Measurements from ENCODE around the gene USP38. TPM values are rescaled to one million over a fixed set of nuclear protein-coding genes. Genes with fewer than 3 reads are reported as not detected.
A peak's percentile ranks its signal among the peaks of the same experiment; 100 is the strongest.
"Not testable (repeated sequence)": the region's sequence is repeated elsewhere in the genome, so short reads cannot be mapped to it uniquely, and the experiment has no call there.

USP38 gene
- total RNA-seq, result 27.6 TPM

- peak; percentile 93 for DNase-seq
Observed at GRCh38 chr4:143184503-143185252, at the start of gene USP38. Gene USP38 (plus strand): TSS chr4:143184917. CDS start chr4:143185451, 534 bp downstream.

GRCh38 chr4:143135358-143135757 is 49.4 kb upstream of the USP38 start:
- no peak for DNase-seq

DNA sequence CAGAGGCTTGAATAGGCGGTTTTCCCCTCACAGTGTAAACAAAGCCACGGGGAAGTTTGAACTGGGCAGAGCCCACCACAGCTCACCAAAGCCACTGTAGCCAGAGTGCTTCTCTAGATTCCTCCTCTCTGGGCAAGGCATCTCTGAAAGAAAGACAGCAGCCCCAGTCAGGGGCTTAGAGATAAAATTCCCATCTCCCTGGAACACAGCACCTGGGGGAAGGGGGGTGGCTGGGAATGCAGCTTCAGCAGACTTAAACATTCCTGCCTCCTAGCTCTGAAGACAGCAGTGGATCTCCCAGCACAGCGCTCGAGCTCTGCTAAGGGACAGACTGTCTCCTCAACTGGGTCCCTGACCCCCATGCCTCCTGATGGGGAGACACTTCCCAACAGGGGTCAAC is 44.0 kb upstream of the USP38 start:
- no peak for DNase-seq

DNA sequence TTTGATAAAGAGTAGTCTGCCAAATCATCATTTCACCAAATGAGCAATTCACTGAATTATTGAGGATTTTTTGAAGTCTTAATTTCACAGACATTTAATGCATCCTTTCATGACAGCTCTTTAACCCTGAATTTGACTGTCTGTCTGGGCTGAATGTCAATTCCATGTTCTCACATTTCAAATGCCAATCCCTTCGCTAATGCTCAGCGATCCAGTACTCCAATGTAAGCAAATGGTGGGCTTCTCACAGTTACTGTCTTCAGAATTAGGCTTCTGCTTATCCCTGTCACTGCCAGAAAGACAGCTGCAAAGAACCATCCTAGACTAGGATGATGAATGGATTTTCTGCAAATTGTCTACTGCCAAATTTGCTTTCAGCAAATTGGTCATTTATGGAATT is 36.2 kb upstream of the USP38 start:
- no peak for DNase-seq

GRCh38 chr4:143156853-143157252 is 27.9 kb upstream of the USP38 start:
- no peak for DNase-seq

DNA sequence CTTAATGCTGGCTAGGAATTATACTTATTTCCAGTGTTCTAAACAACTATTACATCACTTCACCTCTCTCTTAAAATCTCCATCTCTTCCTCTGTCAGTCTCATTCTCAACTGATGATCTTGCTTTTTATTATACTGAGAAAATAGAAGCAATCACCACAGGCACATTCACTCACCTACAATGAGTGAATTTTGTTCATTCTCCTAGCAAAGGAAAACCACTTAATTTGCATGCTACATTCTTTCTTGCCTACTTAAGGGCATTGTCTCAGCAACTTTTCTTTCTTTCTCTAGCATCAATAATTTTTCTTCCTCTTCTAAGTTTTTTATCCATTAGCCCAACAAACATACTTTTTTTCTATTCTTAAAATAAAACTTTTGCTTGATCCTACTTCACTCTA is 21.1 kb upstream of the USP38 start:
- no peak for DNase-seq

- DNase-seq, result not testable (repeated sequence)
Observed at GRCh38 chr4:143166722-143167121, 18.0 kb upstream of the USP38 start.

DNA sequence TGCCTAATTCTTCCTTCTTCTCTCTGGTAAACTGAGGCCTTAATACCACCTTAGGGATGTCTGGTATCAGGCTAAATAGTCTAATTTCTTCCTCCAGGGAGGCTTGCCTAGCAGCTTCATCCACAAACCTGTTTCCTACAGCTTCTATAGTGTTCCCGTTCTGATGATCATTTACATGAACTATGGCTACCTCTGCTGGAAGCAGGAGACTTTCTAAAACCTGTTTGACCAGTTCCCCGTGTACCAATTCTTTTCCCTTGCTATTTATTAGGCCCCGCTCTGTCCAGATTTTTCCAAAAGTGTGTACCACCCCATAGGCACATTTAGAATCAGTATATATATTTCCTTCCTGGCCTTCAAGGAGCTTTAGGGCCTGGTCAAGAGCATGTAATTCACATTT is 5.8 kb upstream of the USP38 start:
- DNase-seq, result no peak

- no peak for DNase-seq
Observed at GRCh38 chr4:143183513-143184216, 1.1 kb upstream of the USP38 start.

DNA sequence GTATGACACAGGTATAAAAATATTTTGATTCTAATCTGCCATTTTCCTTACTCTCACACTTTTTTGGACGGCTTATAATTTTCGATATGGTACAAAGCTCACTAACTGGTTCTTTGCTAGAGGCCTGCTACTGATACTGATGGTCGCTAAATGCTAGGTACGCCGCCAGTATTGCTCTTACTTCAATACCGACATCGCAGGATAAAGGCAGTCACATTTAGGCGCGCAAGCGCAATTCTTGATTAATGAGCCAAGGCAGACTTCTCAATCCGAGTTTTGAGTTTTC is 557 bp upstream of the USP38 start:
- DNase-seq, result no peak

- DNase-seq, result no peak
Observed at GRCh38 chr4:143185253-143186107, 763 bp downstream of the USP38 start.

DNA sequence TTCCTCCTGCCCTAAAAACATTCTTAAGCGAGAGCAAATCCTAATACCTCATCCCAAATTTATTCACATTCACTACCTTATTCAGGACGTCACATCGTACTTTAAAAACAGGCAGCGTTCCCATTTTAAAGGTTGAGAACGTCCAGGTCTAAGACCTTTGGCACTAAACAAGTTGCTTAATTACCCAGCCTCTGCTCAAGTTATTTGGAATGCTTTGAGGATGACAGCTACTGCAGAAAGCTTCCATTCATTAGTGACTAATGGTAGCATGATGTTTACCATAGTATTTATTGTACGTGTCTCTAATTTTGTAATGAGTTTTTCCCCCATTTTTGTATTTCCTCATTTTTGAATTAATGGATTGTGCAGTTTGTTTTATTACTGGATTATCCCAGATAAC is 1.5 kb downstream of the USP38 start:
- no peak for DNase-seq

GRCh38 chr4:143186649-143187048 is 1.9 kb downstream of the USP38 start:
- no peak for DNase-seq

DNA sequence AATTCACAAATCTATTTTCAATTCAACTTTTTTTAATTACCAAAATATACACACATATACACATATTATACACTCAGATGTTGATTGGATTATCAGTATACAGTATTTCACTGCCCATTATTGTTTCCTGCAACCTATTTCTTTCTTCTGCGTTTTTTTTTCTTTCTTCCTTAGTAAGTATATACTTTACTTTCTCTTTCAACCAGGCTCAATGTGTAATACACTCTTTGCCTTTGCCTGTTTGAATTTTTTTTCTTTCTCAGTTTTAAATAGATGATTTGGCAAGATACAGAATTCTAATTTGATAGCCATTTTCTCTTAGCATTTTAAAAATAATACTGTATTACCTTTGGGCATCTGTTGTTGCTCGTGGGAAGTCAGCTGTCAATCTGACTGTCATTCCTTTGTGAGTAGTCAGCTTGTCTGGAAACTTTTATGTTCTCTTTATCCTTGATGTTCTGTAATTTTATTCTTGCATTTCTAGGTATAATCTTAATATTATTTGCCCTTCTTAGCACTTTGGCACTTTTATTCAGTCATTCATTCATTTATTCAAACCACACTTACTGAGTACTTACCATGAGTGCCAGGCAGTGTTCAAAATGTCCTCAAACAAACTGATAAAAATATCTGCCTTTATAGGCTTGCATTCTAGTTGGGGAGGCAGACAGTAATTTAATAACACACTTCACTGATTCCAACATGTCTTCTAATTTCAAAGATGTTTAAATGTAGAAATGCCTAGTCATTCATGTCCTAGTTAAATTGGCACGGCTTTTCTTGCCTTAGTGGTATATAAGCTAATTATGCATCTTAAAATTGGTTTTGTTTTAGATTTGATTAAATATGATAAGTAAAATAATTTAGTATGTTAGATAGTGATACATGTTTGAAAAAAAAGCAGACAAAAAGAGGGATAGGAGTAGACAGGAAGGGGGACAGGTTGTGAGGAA is 3.7 kb downstream of the USP38 start:
- no peak for DNase-seq

DNA sequence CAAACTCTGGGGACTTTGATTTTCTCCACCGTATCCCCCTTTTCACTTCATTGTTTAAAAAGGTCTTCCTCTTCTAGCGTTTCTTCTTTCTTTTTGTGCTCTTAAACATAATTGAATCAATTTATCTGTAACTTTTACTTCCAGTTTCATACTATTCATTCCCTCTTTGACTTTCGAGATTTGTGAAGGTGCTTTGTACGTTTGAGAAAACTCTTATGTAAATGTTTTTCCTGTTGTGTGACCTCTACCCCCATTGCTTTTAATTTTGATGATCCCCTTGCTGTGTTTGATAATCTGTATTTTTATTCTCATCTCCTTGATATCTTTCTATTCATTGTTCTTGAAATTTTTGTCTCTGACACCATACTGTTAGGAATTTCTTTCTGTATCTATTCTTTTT is 4.8 kb downstream of the USP38 start:
- no peak for DNase-seq

- no peak for DNase-seq
Observed at GRCh38 chr4:143195581-143195980, 10.9 kb downstream of the USP38 start.

GRCh38 chr4:143196323-143196722 is 11.6 kb downstream of the USP38 start:
- DNase-seq, result no peak

DNA sequence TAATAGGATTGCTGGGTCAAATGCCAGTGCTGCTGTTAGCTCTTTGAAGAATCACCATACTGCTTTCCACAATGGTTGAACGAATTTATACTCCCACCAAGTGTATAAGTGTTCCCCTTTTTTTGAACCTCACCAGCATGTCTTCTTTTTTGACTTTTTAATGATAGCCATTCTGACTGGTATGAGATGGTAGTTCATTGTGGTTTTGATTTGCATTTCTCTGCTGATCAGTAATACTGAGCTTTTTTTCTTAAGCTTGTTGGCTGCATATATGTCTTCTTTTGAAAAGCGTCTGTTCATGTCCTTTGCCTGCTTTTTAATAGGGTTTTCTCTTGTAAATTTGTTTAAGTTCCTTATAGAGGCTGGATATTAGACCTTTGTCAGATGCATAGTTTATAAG is 14.8 kb downstream of the USP38 start:
- no peak for DNase-seq

DNA sequence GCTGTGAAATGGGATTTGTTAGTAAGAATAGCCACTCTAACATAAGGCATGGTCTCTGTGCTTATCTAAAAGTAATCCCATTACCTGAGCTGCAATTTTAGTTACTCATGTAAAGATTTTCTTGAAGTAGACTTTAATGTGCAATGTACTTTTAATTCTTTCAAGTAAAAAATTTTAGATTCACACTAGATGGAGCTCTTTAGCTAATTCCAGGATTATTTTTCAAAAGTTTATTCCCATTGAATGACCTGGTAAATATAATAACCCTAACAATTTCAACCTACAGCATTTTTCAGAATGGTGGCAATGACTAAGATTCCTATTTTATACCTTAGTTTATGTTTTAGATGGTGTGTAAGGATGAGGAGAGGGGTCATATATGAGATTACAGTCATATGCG is 18.1 kb downstream of the USP38 start:
- no peak for DNase-seq

DNA sequence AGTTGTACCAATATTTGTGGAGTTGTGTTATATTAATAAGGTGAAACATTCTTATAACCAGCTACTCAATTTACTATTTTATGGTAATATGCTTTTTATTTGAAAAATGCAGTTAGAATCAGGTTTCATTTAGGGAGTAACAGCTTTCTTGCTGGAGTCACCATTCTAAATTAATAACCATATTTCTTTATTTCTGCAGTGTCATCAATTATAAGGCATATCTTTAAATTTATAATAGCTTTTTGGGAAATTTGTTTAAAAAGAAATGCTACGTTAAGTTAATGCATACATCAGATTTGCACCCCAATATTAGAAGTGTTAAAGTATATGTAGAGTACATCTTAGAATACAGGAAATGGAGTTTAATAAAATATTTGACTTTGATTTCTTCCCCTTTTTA is 18.9 kb downstream of the USP38 start:
- DNase-seq, result no peak

DNA sequence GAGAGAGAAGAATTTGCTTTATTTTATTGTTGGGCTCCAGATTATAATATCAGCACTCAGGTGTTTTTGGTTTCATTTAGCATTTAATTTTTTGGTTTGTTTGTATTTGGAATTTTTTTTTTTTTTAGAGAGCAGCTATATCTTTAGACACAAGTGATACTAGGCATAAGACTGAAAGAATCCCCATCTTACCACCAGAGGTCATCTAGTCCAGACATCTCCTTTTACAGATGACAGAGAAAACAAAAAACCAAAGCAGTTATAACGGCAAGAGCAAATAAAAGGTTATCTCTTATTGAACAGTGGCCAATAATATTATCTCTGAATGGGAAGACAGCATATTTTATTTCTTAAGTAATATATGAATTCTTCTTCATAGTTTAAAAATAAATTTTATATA is 22.8 kb downstream of the USP38 start:
- no peak for DNase-seq

- DNase-seq, result no peak
Observed at GRCh38 chr4:143212566-143212965, 27.8 kb downstream of the USP38 start.

Measured in occipital lobe (tissue), 2 donors.